T-helper 2 cell treated with Interferon-gamma antibody and Interleukin-4, amounts not matched to agents 100 ng/mL and 5 ng/mL, for 36 hours (primary cell): ENCODE data around the gene MEX3B. TPM values are rescaled to one million over a fixed set of nuclear protein-coding genes. Genes with fewer than 3 reads are reported as not detected.
"Not testable (repeated sequence)": the region's sequence is repeated elsewhere in the genome, so short reads cannot be mapped to it uniquely, and the experiment has no call there.

ENCODE experiments used
- intact Hi-C: fragments of 100-400 bp; cut with micrococcal nuclease; formaldehyde crosslinking; loops from one replicate; pipeline ENCODE4 v1.15.1; 2023
- total RNA-seq: library from RNA; stranded (reverse); gene quantifications from 2 replicates; pipeline ENCODE4 v1.2.3, GENCODE V29; 2022

Gene MEX3B
- total RNA-seq, 1 donor from 2014 or later, result 1.0 TPM

DNA sequence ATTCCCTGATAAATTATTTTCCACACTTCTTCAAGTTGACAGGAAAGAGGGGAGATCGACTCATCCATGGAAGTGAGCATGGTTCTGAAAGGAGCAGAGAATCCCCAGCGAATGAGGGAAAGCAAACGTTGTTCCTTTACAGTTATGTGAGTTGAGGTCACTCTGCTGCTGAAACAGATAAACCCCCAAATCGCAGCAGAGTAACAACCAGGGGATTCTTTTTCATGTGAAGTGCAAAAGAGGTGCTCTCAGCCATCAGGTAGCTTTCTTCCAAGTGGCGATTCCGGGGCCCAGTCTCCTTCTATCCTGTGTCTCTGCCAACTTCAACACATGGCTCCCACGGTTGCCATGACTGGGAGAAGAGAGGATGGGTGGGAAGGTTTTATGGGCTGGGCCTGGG, 28.2 kb downstream of the MEX3B start:
- intact Hi-C loops, result no loop called here

DNA sequence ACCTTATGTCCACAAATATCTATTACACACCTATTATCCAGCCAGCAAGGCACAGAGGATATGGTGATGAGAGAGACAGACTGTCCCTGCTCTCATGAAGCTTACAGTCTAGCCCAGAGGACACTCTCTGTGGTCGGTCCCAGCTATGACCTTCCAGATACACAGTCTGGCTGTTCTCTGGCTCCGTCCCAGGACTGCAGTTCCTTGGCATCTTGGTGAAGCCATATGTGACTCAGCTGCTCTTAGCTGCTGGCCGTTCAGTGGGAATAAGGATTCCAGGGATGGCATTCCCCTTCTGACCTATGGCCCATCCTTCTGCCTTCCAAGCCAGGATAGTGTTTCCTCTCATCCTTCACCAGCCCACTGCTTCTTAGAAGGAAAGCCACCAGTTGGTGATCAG, 30.8 kb downstream of the MEX3B start:
- intact Hi-C loops, result no loop called here

- intact Hi-C loops, result no loop called here
Measured at GRCh38 chr15:82012908-82013307, 32.9 kb downstream of the MEX3B start.

DNA sequence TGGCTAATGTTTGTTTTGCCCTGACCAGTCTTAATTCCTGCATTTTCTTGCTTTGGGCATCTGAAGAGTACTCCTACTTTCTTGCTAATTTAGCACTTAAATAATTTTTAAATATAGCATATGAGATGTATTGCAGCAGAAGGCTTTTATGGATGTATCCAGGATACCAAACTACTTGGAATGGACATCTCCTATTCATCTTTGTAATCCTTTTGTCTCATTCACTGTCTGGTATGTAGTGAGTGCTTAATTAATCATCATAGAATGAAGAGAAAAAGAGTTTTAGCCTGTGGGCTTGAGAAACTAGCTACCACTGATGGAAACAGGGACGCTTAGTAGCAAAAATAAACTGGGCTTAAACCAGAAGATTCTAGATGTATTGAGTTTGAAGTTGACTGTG, 40.6 kb downstream of the MEX3B start:
- intact Hi-C loops, result no loop called here

GRCh38 chr15:82003916-82004315, 41.9 kb downstream of the MEX3B start:
- intact Hi-C loops, result no loop called here

GRCh38 chr15:81995081-81995480, 50.7 kb downstream of the MEX3B start:
- intact Hi-C loops, result not testable (repeated sequence)

- intact Hi-C loops, result no loop called here
Measured at GRCh38 chr15:81992523-81992922, 53.3 kb downstream of the MEX3B start.

Other genes starting within 250 kb of the MEX3B start
- 24.6 and 25.9 TPM in 2 replicates for gene EFL1, start 216.7 kb upstream of the MEX3B start, total RNA-seq
- 0.68 and 1.2 TPM in 2 replicates for gene SAXO2, start 216.8 kb upstream of the MEX3B start, total RNA-seq